ENCODE results near the gene NPY. TPM values are rescaled to one million over a fixed set of nuclear protein-coding genes. Genes with fewer than 3 reads are reported as not detected.

NPY gene
- not detected for total RNA-seq

DNA sequence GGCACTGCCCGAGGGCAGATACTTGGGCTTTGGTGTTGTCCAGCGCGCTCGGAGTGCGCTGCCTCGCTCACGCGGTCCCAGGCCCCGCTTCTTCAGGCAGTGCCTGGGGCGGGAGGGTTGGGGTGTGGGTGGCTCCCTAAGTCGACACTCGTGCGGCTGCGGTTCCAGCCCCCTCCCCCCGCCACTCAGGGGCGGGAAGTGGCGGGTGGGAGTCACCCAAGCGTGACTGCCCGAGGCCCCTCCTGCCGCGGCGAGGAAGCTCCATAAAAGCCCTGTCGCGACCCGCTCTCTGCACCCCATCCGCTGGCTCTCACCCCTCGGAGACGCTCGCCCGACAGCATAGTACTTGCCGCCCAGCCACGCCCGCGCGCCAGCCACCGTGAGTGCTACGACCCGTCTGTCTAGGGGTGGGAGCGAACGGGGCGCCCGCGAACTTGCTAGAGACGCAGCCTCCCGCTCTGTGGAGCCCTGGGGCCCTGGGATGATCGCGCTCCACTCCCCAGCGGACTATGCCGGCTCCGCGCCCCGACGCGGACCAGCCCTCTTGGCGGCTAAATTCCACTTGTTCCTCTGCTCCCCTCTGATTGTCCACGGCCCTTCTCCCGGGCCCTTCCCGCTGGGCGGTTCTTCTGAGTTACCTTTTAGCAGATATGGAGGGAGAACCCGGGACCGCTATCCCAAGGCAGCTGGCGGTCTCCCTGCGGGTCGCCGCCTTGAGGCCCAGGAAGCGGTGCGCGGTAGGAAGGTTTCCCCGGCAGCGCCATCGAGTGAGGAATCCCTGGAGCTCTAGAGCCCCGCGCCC, at the start of gene NPY:
Gene NPY, plus strand, starts transcription at position 294 of the 802 bp plus-strand sequence. CDS start 1,051 bp downstream, outside the sequence.
- H3K27me3 ChIP-seq, result peaks cover 85% of the 10 kb centered on the region
- H3K9me3 ChIP-seq, result no peaks in the 10 kb centered on the region
- intact Hi-C loops (cut with DNase I; ENCODE audit: low total_unique reads) (no loop called here), in situ Hi-C loops (cut with MboI; ENCODE audit: low pct_ligation_motif_present in 1 of 4, low pct_unique_long_range_greater_than_20kb in 1 of 4, low sequenced_read_pairs in 3 of 4) (loop anchor here in 1 of 4 donors (25.0 kb wide), 1 partner anchor 378 kb away; no protein-coding TSS in a partner anchor)
- 16% methylated on average over 65 of the region's 73 CpGs; no CpG with 5 or more reads in 1 of the 2 donors for WGBS, 2 donors (ENCODE audit: low coverage in 1 of 2)
- TF ChIP-seq POLR2AphosphoS5 (IDR thresholded peaks at IDR 0.05) (no peak), POLR2A (IDR thresholded peaks at IDR 0.05) (no peak), EP300 (IDR thresholded peaks at IDR 0.05; ENCODE audit: low read depth) (no peak)
- TF ChIP-seq, protein P1, sequence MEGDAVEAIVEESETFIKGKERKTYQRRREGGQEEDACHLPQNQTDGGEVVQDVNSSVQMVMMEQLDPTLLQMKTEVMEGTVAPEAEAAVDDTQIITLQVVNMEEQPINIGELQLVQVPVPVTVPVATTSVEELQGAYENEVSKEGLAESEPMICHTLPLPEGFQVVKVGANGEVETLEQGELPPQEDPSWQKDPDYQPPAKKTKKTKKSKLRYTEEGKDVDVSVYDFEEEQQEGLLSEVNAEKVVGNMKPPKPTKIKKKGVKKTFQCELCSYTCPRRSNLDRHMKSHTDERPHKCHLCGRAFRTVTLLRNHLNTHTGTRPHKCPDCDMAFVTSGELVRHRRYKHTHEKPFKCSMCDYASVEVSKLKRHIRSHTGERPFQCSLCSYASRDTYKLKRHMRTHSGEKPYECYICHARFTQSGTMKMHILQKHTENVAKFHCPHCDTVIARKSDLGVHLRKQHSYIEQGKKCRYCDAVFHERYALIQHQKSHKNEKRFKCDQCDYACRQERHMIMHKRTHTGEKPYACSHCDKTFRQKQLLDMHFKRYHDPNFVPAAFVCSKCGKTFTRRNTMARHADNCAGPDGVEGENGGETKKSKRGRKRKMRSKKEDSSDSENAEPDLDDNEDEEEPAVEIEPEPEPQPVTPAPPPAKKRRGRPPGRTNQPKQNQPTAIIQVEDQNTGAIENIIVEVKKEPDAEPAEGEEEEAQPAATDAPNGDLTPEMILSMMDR (IDR thresholded peaks at IDR 0.05), result no peak
- DNase-seq, result no peak
- H3K4me3 ChIP-seq, result peak within 1 kb of the TSS in 1 of 4 donors; percentile 7
- no peaks in the 10 kb centered on the region for H3K36me3 ChIP-seq
- H3K27ac ChIP-seq, result no peak within 1 kb of the TSS
- peaks cover 0 to 19% (median 3%) of the 10 kb centered on the region in 4 donors for H3K4me1 ChIP-seq

DNA sequence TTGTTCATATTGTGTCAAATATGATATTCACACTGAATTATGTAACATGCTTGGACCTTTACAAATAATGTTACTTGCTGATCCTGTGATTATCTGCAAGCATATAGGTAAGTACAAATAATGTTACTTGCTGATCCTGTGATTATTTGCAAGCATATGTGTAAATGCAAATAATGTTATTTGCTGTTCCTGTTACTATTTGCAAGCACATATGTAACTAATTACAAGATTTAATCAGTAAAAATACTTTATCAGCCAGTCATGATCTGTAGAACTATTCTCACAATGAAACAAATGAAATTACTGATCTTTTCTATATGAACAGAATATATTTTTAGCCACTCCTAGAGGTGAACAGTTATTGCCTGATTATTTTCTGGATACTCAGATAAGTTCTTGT, 44.7 kb upstream of the NPY start:
- H3K9me3 ChIP-seq, result no peaks in the 10 kb centered on the region
- TF ChIP-seq POLR2A (IDR thresholded peaks at IDR 0.05) (no peak), EP300 (IDR thresholded peaks at IDR 0.05; ENCODE audit: low read depth) (no peak), POLR2AphosphoS5 (IDR thresholded peaks at IDR 0.05) (no peak)
- TF ChIP-seq, protein P1 (IDR thresholded peaks at IDR 0.05), result no peak
- no peak overlapping the region for H3K4me3 ChIP-seq
- H3K27ac ChIP-seq, result no peak overlapping the region
- H3K4me1 ChIP-seq, result no peaks in the 10 kb centered on the region
- H3K36me3 ChIP-seq, result no peaks in the 10 kb centered on the region
- H3K27me3 ChIP-seq, result no peaks in the 10 kb centered on the region
- no peak for DNase-seq
- in situ Hi-C loops (cut with MboI; ENCODE audit: low pct_ligation_motif_present in 1 of 4, low pct_unique_long_range_greater_than_20kb in 1 of 4, low sequenced_read_pairs in 3 of 4) (no loop called here), intact Hi-C loops (cut with DNase I; ENCODE audit: low total_unique reads) (no loop called here)

DNA sequence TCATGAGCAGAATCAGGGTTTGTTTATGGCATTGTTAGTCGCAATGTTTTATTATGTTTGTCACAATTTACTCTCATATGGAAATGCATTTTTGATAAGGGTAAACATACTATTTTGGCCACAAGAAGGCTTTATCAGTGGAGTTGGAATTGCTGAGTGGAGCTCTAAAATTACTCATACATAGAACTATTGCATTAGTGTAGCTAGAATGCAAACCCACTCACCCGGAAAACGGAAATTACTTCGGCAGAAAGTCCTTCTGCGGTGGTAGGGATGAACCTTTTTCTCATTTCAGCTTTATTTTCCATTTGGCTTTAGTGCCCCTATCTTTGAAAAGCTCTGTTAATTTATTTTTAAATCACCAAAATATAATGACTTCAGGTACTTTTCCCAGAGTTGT, 42.8 kb upstream of the NPY start:
- intact Hi-C loops (cut with DNase I; ENCODE audit: low total_unique reads) (no loop called here), in situ Hi-C loops (cut with MboI; ENCODE audit: low pct_ligation_motif_present in 1 of 4, low pct_unique_long_range_greater_than_20kb in 1 of 4, low sequenced_read_pairs in 3 of 4) (no loop called here)
- Histone ChIP-seq H3K36me3 (no peaks in the 10 kb centered on the region), H3K27me3 (no peaks in the 10 kb centered on the region), H3K9me3 (no peaks in the 10 kb centered on the region), H3K4me3 (no peak overlapping the region), H3K27ac (no peak overlapping the region), H3K4me1 (no peaks in the 10 kb centered on the region)
- TF ChIP-seq, protein P1 (IDR thresholded peaks at IDR 0.05), result no peak
- TF ChIP-seq POLR2AphosphoS5 (IDR thresholded peaks at IDR 0.05), result no peak
- no peak for TF ChIP-seq EP300 (IDR thresholded peaks at IDR 0.05; ENCODE audit: low read depth)
- no peak for TF ChIP-seq POLR2A (IDR thresholded peaks at IDR 0.05)
- WGBS, 2 donors (ENCODE audit: low coverage in 1 of 2), result 82 to 89% methylated on average over 5 of the region's 5 CpGs
- no peak for DNase-seq

DNA sequence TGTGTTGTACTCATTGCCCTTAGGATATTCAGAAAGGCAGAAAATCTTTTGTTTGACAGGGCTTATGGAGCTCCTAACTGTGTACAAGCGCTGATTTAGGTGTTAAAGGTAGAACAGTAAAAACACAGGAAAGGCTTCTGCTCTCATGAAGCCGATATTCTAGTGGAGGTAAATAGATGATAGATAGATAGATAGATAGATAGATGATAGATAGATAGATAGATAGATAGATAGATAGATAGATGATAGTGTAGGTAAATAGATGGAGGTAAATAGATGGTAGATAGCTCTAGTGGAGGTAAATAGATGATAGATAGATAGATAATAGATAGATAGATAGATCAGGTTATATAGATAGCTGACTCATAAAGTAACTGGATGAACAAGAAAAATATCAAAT, 39.4 kb upstream of the NPY start:
- no peaks in the 10 kb centered on the region for H3K9me3 ChIP-seq
- WGBS, 2 donors (ENCODE audit: low coverage in 1 of 2), result 65 to 96% methylated on average over 2 of the region's 2 CpGs
- in situ Hi-C loops (cut with MboI; ENCODE audit: low pct_ligation_motif_present in 1 of 4, low pct_unique_long_range_greater_than_20kb in 1 of 4, low sequenced_read_pairs in 3 of 4) (no loop called here), intact Hi-C loops (cut with DNase I; ENCODE audit: low total_unique reads) (no loop called here)
- no peaks in the 10 kb centered on the region for H3K4me1 ChIP-seq
- TF ChIP-seq POLR2A (IDR thresholded peaks at IDR 0.05) (no peak), POLR2AphosphoS5 (IDR thresholded peaks at IDR 0.05) (no peak), EP300 (IDR thresholded peaks at IDR 0.05; ENCODE audit: low read depth) (no peak)
- TF ChIP-seq, protein P1 (IDR thresholded peaks at IDR 0.05), result no peak
- H3K36me3 ChIP-seq, result no peaks in the 10 kb centered on the region
- H3K4me3 ChIP-seq, result no peak overlapping the region
- H3K27ac ChIP-seq, result no peak overlapping the region
- no peak for DNase-seq
- H3K27me3 ChIP-seq, result no peaks in the 10 kb centered on the region

All from transverse colon (tissue), 4 donors.